GM20431 (cell line): ENCODE measurements around the gene COL2A1.

ENCODE experiments used
- in situ Hi-C: fragments of 300-500 bp; cut with MseI, MboI; formaldehyde crosslinking; loops from one replicate; pipeline ENCODE4 v1.15.0; 2020; ENCODE audit warnings: low sequenced_read_pairs; ENCODE audit not compliant: unreplicated experiment

The COL2A1 gene

GRCh38 chr12:47957671-47958070 is 46.6 kb downstream of the COL2A1 start:
- in situ Hi-C loops: loop anchor here (25.0 kb wide), 1 partner anchor 205 kb away; the partner anchor contains the start of gene ASB8

DNA sequence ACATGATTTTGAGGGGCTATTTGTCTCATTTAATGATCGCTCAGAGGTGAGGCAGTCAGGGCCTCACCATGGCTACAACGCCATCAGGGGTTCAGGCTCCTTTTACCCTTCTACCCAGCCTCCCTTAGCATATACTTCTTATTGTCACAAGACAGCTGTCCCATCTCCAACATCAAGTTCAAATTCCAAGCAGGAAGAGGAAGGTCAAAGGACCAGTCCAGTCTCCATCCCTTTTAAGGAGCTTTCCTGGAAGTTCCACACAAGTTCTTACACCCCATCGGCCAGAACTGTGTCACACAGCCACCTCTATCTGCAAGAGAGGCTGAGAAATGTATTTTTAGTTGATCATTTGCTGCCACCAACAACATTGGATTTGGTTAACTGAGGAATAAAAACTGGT is 49.2 kb downstream of the COL2A1 start:
- in situ Hi-C loops: loop anchor here (25.0 kb wide), 1 partner anchor 207 kb away; the partner anchor contains the start of gene ASB8

DNA sequence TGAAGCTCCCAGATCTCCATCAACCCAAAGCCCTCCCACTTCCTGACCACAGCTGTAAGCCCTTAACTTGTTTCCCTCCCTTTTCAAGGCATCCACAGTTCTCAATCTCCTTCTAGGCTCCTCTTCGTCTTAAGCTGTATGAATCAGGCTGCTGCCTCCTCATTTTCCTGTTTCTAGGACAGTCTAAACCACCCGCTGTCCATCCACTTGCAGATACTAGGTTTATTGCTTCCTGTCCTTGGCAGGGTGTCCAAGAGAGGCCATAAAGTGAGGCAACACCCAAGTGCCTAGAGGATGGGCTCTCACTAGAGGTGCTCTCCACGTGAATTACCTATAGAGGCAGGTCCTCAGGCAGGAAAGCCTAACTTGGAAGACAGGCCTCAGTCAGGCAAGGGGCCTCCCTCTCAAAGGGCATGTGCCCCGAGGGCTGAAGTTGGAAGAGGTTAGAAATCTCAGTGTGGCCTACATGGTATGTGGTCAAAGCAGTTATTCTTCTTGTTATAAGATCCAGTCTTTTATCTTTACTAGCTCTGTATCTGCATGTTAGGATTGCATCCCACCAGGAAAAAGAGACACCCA is 49.7 kb downstream of the COL2A1 start:
- in situ Hi-C loops: loop anchor here (25.0 kb wide), 1 partner anchor 208 kb away; the partner anchor contains the start of gene ASB8

DNA sequence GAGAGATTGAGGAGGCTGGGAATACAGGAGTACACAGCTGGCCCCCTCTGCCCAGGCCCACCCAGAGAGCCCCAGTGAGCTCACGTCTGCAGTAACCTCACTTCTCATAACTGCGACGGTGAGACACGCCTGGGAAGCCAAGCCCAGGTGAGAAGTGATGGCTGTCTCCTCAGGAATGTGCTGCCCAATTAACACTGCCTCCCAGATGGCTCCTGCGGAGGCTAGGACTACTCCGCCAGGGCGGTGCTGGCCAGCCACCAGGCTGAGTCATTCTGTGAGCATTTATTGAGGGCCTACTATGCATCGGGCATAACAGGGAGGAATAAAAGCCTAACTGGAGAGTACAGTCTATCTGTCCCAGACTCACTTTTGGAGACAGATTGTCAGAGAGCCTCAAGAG is 50.2 kb downstream of the COL2A1 start:
- in situ Hi-C loops: loop anchor here (25.0 kb wide), 1 partner anchor 208 kb away; the partner anchor contains the start of gene ASB8

GRCh38 chr12:47950856-47951468 is 53.3 kb downstream of the COL2A1 start:
- in situ Hi-C loops: loop anchor here (25.0 kb wide), 1 partner anchor 211 kb away; the partner anchor contains the start of gene ASB8

DNA sequence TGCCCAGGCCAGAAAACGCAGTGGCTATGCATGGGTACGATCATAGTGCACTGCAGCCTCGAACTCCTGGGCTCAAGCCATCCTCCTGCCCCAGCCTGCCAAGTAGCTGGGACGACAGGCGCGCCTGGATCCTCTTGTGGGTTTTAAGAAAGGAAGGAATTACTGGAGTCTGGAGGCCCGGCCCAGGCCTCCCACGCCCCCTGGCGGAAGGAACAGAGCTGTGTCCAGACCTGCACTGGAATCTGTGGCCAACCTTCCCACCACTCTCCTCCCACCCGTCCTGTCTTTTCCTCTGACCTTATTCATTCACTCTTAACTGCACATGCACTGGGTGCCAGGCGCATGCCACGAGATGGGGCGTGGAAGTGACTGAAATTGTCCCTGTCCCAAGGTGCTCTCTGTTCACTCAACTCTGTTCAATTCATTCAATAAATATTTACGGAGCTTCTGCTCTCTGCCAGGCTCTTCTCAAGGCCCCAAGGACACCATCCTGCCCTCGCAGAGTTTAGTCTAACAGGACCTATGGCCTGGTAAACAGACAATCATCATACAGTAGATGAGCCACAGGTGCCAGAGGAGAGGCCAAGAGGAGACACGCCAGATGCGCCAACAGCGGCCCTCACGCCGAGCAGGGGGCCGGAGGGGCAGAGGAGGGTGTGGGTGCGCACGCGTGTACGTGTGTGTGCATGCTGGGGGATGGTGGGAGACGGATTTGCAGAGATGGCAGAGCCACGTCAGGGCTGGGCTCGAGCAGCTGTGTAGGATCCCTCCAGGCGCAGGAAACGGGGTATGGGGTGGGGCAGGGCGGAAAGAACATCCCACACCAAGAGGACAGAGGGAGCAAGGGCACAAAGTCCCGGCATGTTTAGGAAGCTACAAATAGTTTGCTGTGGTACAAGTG is 54.6 kb downstream of the COL2A1 start:
- in situ Hi-C loops: loop anchor here (25.0 kb wide), 1 partner anchor 213 kb away; the partner anchor contains the start of gene ASB8

DNA sequence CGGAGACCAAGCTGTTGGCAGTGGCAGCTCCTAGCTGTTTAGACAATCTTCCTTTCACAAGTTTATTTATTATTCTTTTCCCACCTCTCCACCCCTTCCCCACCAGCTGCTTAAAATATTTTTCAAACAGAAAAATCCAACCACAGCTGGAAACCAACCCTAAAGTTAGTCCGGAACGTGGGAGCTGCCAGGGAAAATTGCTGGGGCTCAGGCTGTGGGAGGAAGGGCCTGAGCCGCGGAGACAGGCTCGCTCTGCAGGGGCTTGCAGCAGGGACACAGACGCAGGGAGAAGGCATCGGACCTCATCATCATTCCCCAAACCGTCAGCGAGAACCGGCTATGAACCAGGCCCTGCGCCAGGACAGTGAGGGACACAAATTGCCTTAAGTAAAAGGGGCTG is 56.9 kb downstream of the COL2A1 start:
- in situ Hi-C loops: no loop called here

- in situ Hi-C loops: no loop called here
Measured at GRCh38 chr12:47946413-47947323, 57.6 kb downstream of the COL2A1 start.

GRCh38 chr12:47945341-47945728 is 58.9 kb downstream of the COL2A1 start:
- in situ Hi-C loops: no loop called here

GRCh38 chr12:47944685-47945340 is 59.5 kb downstream of the COL2A1 start:
- in situ Hi-C loops: no loop called here

DNA sequence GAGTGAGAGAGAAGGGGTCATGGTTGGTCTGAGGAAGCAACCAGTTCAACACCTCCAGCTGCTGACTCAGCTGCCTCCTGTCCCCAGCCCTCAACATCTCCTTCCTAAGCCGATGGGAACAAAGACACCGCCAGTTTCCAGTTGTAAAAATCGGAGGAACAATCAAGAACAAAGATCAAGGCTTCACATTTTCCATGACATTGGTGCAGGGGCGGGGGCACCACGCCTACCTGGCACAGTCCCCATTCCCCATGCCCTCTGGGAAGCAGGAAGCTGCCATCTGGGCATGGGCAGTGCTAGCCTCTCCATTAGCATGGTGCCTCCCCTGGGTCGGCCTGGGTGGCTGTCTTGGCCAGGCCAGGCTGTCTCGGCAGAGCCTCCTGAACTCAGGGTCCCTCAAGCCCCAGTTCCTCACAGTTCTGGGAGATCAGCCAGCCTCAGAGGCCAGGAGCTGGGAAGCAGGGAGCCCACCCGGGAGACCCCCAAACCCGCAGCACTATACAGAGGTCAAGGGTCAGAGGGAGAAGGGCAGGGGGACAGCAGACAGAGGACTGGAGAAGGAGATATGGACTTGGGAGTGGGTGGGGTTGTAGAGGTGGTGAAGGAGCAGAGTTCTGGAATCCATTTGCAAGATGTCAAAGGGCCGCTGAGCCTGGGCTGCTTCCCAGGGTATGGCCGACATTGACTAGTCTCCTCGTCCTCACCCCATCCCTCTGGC is 60.5 kb downstream of the COL2A1 start:
- in situ Hi-C loops: no loop called here

DNA sequence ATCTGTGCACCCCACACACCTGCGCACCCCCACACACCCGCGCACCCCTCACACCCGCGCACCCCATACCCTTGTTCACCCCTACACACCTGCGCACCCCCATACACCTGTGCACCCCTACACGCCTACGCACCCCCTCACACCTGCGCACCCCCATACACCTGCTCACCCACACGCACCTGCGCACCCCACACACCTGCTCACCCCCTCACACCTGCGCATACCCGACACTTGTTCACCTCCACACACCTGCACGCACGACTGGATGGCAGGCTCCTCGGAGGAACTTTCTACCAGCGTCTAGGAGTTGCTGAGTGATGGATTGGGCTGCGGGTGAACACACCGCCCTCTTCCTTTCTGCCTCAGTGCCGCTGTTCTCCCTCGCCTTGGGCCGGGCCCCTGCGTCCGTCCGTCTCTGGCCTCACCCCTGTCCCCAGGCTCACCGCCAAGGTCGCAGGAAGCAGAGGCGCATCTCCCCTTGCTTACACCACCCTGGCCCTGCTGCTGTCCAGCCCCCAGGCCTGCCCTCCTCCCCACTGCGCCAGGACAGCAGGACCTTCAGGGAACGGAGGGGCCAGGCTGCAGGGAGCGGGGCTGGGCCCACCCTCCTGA is 61.6 kb downstream of the COL2A1 start:
- in situ Hi-C loops: no loop called here

- in situ Hi-C loops: no loop called here
Measured at GRCh38 chr12:47941871-47942613, 62.2 kb downstream of the COL2A1 start.

DNA sequence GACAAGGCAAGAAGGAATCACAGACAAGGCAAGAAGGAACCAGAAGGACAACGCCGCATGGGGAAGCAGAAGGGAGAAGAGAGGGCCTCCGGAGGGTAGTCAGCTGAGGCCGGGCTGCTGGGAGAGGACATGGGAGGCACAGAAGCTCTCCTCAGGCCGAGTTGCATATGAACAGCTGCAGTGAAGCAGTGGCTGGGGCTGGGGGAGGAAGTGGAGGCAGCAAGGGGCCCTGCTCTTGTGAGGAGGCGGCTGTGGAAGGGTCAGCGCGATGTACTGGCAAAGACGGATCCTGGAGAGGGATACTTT is 62.8 kb downstream of the COL2A1 start:
- in situ Hi-C loops: no loop called here

- in situ Hi-C loops: no loop called here
Measured at GRCh38 chr12:47940773-47941474, 63.4 kb downstream of the COL2A1 start.

- in situ Hi-C loops: no loop called here
Measured at GRCh38 chr12:47939009-47939601, 65.2 kb downstream of the COL2A1 start.

DNA sequence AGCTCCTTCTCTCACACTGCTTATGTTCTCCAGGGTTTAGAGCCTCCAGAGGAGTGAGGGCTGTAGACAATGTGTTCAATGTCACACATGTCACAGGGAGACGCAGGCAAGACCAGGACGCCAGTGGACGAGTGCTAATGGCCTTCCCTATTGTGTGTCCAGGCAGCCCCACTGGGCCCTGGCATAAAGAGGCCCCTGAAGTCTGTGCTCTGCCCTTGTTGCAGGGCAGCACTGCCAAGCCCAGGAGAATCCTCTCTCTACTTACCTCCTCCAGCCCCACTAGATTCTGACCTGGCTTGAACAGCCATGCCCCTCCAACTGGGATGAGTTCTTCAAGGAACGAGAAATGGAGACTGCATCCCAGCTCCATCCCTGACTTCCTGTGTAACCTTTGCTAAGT is 65.7 kb downstream of the COL2A1 start:
- in situ Hi-C loops: no loop called here
